ENCODE data around the gene ZNF410.

DNA sequence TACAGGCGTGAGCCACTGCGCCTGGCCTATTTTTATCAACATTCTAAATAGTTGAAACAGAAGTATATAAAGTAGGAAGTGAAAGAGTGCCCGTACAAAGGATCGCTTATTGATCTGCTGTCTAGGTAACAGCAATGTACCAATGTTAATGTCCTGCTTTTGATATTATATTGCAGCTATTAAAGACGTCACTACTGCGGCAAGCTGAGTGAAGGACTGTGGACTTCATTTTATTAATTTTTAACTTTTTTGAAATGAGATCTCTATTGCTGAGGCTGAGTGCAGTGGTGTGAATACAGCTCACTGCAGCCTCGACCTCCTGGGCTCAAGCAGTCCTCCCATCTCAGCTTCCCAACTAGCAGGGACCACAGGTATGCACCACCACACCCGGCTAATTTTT, 24.2 kb upstream of the ZNF410 start:
- TF ChIP-seq, protein P1, sequence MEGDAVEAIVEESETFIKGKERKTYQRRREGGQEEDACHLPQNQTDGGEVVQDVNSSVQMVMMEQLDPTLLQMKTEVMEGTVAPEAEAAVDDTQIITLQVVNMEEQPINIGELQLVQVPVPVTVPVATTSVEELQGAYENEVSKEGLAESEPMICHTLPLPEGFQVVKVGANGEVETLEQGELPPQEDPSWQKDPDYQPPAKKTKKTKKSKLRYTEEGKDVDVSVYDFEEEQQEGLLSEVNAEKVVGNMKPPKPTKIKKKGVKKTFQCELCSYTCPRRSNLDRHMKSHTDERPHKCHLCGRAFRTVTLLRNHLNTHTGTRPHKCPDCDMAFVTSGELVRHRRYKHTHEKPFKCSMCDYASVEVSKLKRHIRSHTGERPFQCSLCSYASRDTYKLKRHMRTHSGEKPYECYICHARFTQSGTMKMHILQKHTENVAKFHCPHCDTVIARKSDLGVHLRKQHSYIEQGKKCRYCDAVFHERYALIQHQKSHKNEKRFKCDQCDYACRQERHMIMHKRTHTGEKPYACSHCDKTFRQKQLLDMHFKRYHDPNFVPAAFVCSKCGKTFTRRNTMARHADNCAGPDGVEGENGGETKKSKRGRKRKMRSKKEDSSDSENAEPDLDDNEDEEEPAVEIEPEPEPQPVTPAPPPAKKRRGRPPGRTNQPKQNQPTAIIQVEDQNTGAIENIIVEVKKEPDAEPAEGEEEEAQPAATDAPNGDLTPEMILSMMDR (IDR thresholded peaks at IDR 0.05) = no peak
- TF ChIP-seq POLR2A (IDR thresholded peaks at IDR 0.05) (no peak), EP300 (IDR thresholded peaks at IDR 0.05) (no peak)

All from ovary (tissue), 3 donors.